DMS79 (cell line): Measurements from ENCODE around the gene AMBRA1.
A peak's percentile ranks its signal among the peaks of the same experiment; 100 is the strongest.
"Not testable (repeated sequence)": the region's sequence is repeated elsewhere in the genome, so short reads cannot be mapped to it uniquely, and the experiment has no call there.

ENCODE experiments used
- DNase-seq: peaks from one replicate; lab custom pipeline; 2025; lab: John Stamatoyannopoulos, UW

Gene AMBRA1

GRCh38 chr11:46533396-46534100 is 60.3 kb downstream of the AMBRA1 start:
- DNase-seq = no peak

GRCh38 chr11:46529928-46530574 is 63.8 kb downstream of the AMBRA1 start:
- DNase-seq = no peak

GRCh38 chr11:46529095-46529905 is 64.5 kb downstream of the AMBRA1 start:
- peak; percentile 35 for DNase-seq

GRCh38 chr11:46528445-46529094 is 65.3 kb downstream of the AMBRA1 start:
- DNase-seq = peak; percentile 43

- DNase-seq = no peak
Measured at GRCh38 chr11:46527591-46528130, 66.2 kb downstream of the AMBRA1 start.

- DNase-seq = no peak
Measured at GRCh38 chr11:46526216-46527215, 67.3 kb downstream of the AMBRA1 start.

GRCh38 chr11:46524201-46524770 is 69.5 kb downstream of the AMBRA1 start:
- no peak for DNase-seq

GRCh38 chr11:46523290-46523689 is 70.5 kb downstream of the AMBRA1 start:
- no peak for DNase-seq

GRCh38 chr11:46522682-46523281 is 71.0 kb downstream of the AMBRA1 start:
- no peak for DNase-seq

GRCh38 chr11:46521961-46522681 is 71.7 kb downstream of the AMBRA1 start:
- no peak for DNase-seq

- no peak for DNase-seq
Measured at GRCh38 chr11:46520971-46521745, 72.7 kb downstream of the AMBRA1 start.

GRCh38 chr11:46519351-46519750 is 74.5 kb downstream of the AMBRA1 start:
- DNase-seq = no peak

GRCh38 chr11:46518928-46519327 is 74.9 kb downstream of the AMBRA1 start:
- DNase-seq = not testable (repeated sequence)

- no peak for DNase-seq
Measured at GRCh38 chr11:46514370-46514769, 79.5 kb downstream of the AMBRA1 start.

- peak; percentile 76 for DNase-seq
Measured at GRCh38 chr11:46513934-46514342, 79.9 kb downstream of the AMBRA1 start.

GRCh38 chr11:46512261-46512881 is 81.5 kb downstream of the AMBRA1 start:
- no peak for DNase-seq

GRCh38 chr11:46511342-46511741 is 82.5 kb downstream of the AMBRA1 start:
- DNase-seq = no peak

- DNase-seq = no peak
Measured at GRCh38 chr11:46508360-46508759, 85.5 kb downstream of the AMBRA1 start.
